HUES48 (cell line): ENCODE results near the gene PLPPR1.

Experiments used
- H3K27ac ChIP-seq: one replicate; pipeline ENCODE4 v1.7.0; 2013; ENCODE audit warnings: low read depth, low read length, inconsistent platforms
- H3K27me3 ChIP-seq: 2 replicates; pipeline ENCODE4 v1.6.1; 2013; ENCODE audit warnings: mild to moderate bottlenecking, low read length; ENCODE audit not compliant: control insufficient read depth, insufficient read depth
- H3K36me3 ChIP-seq: 2 replicates; pipeline ENCODE4 v1.6.1; 2013; ENCODE audit warnings: low read length; ENCODE audit not compliant: control insufficient read depth, insufficient read depth
- H3K4me1 ChIP-seq: 2 replicates; pipeline ENCODE4 v1.6.1; 2013; ENCODE audit warnings: mild to moderate bottlenecking, low read length; ENCODE audit not compliant: control insufficient read depth, insufficient read depth
- H3K4me3 ChIP-seq: 2 replicates; pipeline ENCODE4 v1.5.1; 2013; ENCODE audit warnings: mild to moderate bottlenecking, low read depth, low read length
- H3K9ac ChIP-seq: 2 replicates; pipeline ENCODE4 v1.6.1; 2013; ENCODE audit warnings: mild to moderate bottlenecking, low read depth, low read length, moderate library complexity
- H3K9me3 ChIP-seq: 2 replicates; pipeline ENCODE4 v1.6.1; 2013; ENCODE audit warnings: low read length; ENCODE audit not compliant: control insufficient read depth, insufficient read depth

The PLPPR1 gene

DNA sequence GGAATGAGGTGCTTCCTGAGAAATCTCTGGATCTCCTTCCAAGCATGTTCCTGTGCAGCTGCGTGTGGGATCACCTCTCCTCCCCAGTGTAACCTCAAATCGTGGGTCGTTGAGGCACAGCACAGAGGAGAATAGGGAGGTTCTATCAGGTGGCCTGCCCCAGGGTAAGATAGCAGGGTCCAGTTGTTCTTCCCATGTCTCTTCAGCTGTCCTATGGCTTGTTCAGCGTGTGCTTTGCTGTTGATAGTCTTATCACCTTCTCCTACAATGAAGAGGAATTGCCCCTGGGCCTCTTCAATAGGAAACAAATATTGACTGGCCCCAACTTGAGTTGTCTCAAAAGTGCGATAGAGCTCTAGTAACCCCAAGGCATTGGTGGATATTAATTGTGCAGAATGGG lies 333.9 kb downstream of the PLPPR1 start:
- Histone ChIP-seq H3K4me1 (no peaks in the 10 kb centered on the region), H3K27me3 (no peaks in the 10 kb centered on the region), H3K9me3 (no peaks in the 10 kb centered on the region), H3K36me3 (no peaks in the 10 kb centered on the region), H3K4me3 (no peak overlapping the region), H3K27ac (no peak overlapping the region), H3K9ac (no peak overlapping the region)

GRCh38 chr9:101365181-101365580 lies 336.7 kb downstream of the PLPPR1 start:
- H3K9me3 ChIP-seq = no peaks in the 10 kb centered on the region
- H3K4me3 ChIP-seq = no peak overlapping the region
- no peaks in the 10 kb centered on the region for H3K36me3 ChIP-seq
- H3K4me1 ChIP-seq = no peaks in the 10 kb centered on the region
- no peaks in the 10 kb centered on the region for H3K27me3 ChIP-seq
- H3K9ac ChIP-seq = no peak overlapping the region
- no peak overlapping the region for H3K27ac ChIP-seq

DNA sequence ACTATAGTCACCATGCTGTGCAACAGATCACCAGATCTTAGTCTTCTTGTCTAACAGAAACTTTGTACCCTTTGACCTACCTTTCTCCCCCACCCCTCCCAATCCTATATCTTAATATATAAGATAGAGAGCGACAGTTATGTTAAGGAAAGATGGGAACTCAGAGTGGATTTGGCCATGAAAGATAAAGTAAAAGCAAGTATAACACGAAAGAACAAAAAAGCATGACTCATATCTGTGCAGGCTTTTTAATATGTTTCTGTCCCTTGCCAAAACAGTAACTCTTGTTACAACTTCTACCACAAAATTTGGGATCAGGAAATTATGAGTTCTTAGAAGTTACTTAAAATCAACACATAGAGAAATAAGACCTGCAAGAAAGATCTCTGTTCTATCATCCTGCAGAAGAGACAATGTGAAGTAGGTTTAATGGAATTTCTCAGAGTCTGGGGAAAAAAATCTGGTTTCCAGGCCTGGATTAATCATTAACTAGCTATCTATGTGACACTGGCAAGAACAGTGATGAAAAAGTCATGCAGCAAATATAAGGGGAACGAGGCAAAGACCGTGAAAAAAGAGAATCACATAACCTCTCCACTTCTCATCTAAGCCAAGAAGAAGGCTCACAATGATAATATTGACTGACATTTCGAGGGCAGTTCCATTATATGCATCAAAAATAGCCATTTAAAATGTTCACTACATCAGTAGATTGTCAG lies 337.7 kb downstream of the PLPPR1 start:
- Histone ChIP-seq H3K9me3 (no peaks in the 10 kb centered on the region), H3K36me3 (no peaks in the 10 kb centered on the region), H3K4me1 (no peaks in the 10 kb centered on the region), H3K27ac (no peak overlapping the region), H3K9ac (no peak overlapping the region), H3K4me3 (no peak overlapping the region), H3K27me3 (no peaks in the 10 kb centered on the region)

DNA sequence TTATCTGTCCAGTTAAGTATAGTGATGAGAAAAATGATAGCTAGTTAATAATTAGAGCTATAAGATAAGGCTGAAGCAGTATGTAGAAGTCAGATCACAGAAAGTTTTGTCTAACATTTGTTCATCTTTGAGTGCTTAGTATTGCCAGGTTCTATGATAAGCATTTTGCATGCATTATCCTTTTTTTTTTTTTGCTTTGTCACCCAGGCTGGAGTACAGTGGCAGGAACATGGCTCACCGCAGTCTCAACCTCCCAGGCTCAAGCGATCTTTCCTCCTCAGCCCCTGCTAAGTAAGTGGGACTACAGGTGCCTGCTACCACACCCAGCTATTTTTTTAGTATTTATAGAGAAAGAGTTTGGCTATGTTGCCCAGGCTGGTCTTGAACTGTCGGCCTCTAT lies 338.8 kb downstream of the PLPPR1 start:
- Histone ChIP-seq H3K36me3 (no peaks in the 10 kb centered on the region), H3K27ac (no peak overlapping the region), H3K4me3 (no peak overlapping the region), H3K27me3 (no peaks in the 10 kb centered on the region), H3K4me1 (no peaks in the 10 kb centered on the region), H3K9me3 (no peaks in the 10 kb centered on the region), H3K9ac (no peak overlapping the region)

DNA sequence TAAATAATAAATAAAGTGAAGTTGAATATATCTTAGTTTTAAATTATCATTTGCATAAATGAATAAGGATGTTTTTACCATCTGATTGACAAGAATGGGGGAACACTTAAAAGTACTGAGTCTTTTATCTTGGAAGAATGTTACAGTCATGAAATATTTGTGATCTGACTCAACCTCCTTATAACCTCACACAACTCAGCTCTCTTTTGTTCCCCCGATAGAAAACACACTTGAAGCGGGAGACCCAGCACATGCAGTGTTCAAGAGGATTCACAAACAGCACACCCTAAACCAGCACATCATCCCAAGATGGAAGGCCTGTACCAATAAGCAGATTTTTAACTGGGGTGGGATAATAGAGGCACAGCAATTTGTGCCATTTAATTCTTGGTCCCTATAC lies 340.8 kb downstream of the PLPPR1 start:
- no peaks in the 10 kb centered on the region for H3K27me3 ChIP-seq
- no peak overlapping the region for H3K9ac ChIP-seq
- no peaks in the 10 kb centered on the region for H3K9me3 ChIP-seq
- H3K4me3 ChIP-seq = no peak overlapping the region
- no peak overlapping the region for H3K27ac ChIP-seq
- no peaks in the 10 kb centered on the region for H3K36me3 ChIP-seq
- peaks cover 7% of the 10 kb centered on the region; the same call in 1 of the 2 replicates for H3K4me1 ChIP-seq

- Histone ChIP-seq H3K4me1 (peaks cover 7% of the 10 kb centered on the region; the same call in 1 of the 2 replicates), H3K27ac (no peak overlapping the region), H3K36me3 (no peaks in the 10 kb centered on the region), H3K9me3 (no peaks in the 10 kb centered on the region), H3K9ac (no peak overlapping the region), H3K27me3 (no peaks in the 10 kb centered on the region), H3K4me3 (no peak overlapping the region)
Observed at GRCh38 chr9:101369884-101370531, 341.5 kb downstream of the PLPPR1 start.

DNA sequence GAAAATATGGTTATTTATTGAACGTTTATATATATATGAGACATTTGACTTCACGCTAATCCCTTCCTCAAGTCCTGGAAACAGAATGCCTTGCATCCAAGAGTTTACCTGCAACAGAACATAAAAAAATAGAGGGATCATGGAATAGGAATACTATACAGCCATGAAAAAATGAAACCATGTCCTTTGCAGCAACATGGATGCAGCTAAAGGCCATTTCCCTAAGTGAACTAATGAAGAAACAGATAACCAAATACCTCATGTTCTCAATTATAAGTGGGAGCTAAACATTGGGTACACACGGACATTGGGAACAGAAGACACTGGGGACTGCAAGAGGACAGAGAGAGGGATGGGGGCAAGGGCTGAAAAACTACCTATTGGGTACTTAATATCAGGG lies 343.3 kb downstream of the PLPPR1 start:
- Histone ChIP-seq H3K4me3 (no peak overlapping the region), H3K36me3 (no peaks in the 10 kb centered on the region), H3K9ac (no peak overlapping the region), H3K9me3 (no peaks in the 10 kb centered on the region), H3K27me3 (no peaks in the 10 kb centered on the region), H3K4me1 (peaks cover 7% of the 10 kb centered on the region; the same call in 1 of the 2 replicates), H3K27ac (no peak overlapping the region)

DNA sequence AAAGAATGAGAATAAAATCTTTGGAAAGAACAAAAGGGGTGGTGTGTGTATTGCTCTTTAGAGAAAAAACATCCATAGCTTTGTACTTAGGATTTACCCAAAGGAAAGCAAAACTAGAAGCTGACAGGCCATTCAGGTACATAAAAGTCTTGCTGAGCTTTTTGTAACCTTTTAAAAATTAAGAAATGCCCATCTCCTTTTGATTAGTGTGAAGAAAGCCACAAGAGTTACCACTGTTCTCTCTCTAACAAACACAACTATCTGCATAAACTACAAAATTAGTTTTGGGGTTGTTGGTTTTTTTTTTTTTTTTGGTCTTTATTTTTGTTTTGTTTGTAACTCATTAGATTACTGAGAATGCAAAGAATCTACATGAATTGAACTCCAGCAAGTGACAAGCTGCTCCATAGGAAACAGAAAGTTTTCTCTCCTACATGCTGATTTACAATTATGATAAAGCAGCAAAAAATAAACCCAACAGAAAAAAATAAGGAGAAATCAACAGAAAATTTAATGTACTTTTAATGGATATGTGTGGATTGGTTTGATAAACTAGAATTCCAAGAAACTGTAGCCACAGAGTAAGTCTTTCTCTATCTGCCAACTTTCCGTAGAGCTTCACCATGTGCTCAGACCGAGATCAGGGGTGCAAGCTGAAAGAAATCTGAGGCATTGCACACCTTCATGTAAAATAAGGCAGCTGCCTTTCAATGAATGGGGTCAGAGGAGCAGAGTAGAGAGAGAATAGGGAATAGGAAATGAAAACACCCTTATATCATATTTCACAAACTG lies 344.0 kb downstream of the PLPPR1 start:
- Histone ChIP-seq H3K4me3 (no peak overlapping the region), H3K27ac (no peak overlapping the region), H3K36me3 (no peaks in the 10 kb centered on the region), H3K4me1 (peaks cover 7% of the 10 kb centered on the region; the same call in 1 of the 2 replicates), H3K9ac (no peak overlapping the region), H3K9me3 (no peaks in the 10 kb centered on the region), H3K27me3 (no peaks in the 10 kb centered on the region)
